C4-2B (cell line): ENCODE data around the gene CACUL1.

Source experiments
- CTCF ChIP-seq: fragments of 450-650 bp; conservative IDR thresholded peaks from 2 replicates; pipeline ENCODE4 v1.5.1; 2017; ENCODE audit warnings: mild to moderate bottlenecking
- ZFX ChIP-seq: fragments of 450-650 bp; IDR thresholded peaks from 2 replicates; pipeline ENCODE4 v1.6.1; 2017

- TF ChIP-seq CTCF (no peak), ZFX (no peak)
Observed at GRCh38 chr10:118748041-118748440, 6.7 kb downstream of the CACUL1 start.
